Endothelial cell of umbilical vein (primary cell): ENCODE measurements around the gene CSMD2. TPM values are rescaled to one million over a fixed set of nuclear protein-coding genes. Genes with fewer than 3 reads are reported as not detected.

Source experiments
- BruUV-seq: library from RNA; stranded (reverse); fragments of 400-500 nt; replicated peaks from 2 replicates; lab custom pipeline; 2021; lab: Mats Ljungman, UMichigan
- CTCF ChIA-PET: fragments of 300-600, 350-600 bp; sonication (Branson Sonifier 250); formaldehyde crosslinking; loops from one replicate; lab custom pipeline; 2021; ENCODE audit warnings: antibody characterized with exemption, inconsistent platforms; lab: Charles Lee
- POLR2A ChIA-PET: fragments of 300-600, 350-600 bp; sonication (Branson Sonifier 250); formaldehyde crosslinking; loops from one replicate; lab custom pipeline; 2021; ENCODE audit warnings: antibody characterized with exemption, inconsistent platforms; lab: Charles Lee
- DNase-seq: peaks from one replicate; pipeline ENCODE4 v3.0.0-alpha.2; 2011; ENCODE audit warnings: low read depth, low spot score
- FAIRE-seq: peaks from 2 replicates; lab custom pipeline; 2011; peaks lifted over from hg19 to GRCh38; lab: Jason Lieb, UNC
- H2AFZ ChIP-seq: 2 replicates; pipeline ENCODE4 v1.6.0; 2012; ENCODE audit warnings: low read depth, low read length, control low read depth, inconsistent platforms
- H3K27ac ChIP-seq: 2 replicates; pipeline ENCODE4 v1.5.1; 2011; ENCODE audit warnings: low read depth, mild to moderate bottlenecking, control low read depth, low read length, moderate library complexity; ENCODE audit not compliant: insufficient read depth
- H3K27me3 ChIP-seq, 2 experiments: 2 replicates each; pipeline versions ENCODE4 v1.6.0 to v1.6.1; 2011; ENCODE audit warnings: low read length in 2 of 2, mixed read lengths in 1 of 2; ENCODE audit not compliant: control insufficient read depth in 2 of 2, insufficient read depth in 2 of 2
- H3K36me3 ChIP-seq, 2 experiments: 2 replicates in 1 of 2; 3 replicates in 1 of 2; pipeline ENCODE4 v1.5.1; 2011; ENCODE audit warnings: low read length in 2 of 2, mild to moderate bottlenecking in 1 of 2, moderate library complexity in 1 of 2; ENCODE audit not compliant: control insufficient read depth in 2 of 2, insufficient read depth in 2 of 2; ENCODE audit errors: extremely low read depth in 1 of 2
- H3K4me1 ChIP-seq: 3 replicates; pipeline ENCODE4 v1.5.1; 2011; ENCODE audit warnings: mild to moderate bottlenecking, low read length; ENCODE audit not compliant: control insufficient read depth, insufficient read depth; ENCODE audit errors: extremely low read depth
- H3K4me2 ChIP-seq: 2 replicates; pipeline ENCODE4 v1.6.1; 2011; ENCODE audit warnings: low read length, control low read depth, mixed read lengths; ENCODE audit not compliant: insufficient read depth
- H3K4me3 ChIP-seq, 3 experiments: fragments of 200-600 bp in 1 of 3; sonication (generic), shearing (Covaris generic) in 1 of 3; replicated peaks in 1 of 3; 2 replicates each; pipeline ENCODE4 v1.5.1; 2011 to 2016; ENCODE audit warnings: control low read depth in 3 of 3, low read length in 3 of 3, mild to moderate bottlenecking in 2 of 3, inconsistent platforms in 1 of 3, low read depth in 1 of 3, moderate library complexity in 1 of 3; ENCODE audit not compliant: insufficient read depth in 1 of 3
- H3K79me2 ChIP-seq: 2 replicates; pipeline ENCODE4 v1.6.0; 2012; ENCODE audit warnings: low read length, inconsistent platforms; ENCODE audit not compliant: control insufficient read depth, insufficient read depth
- H3K9ac ChIP-seq: replicated peaks from 2 replicates; pipeline ENCODE3; 2011; ENCODE audit warnings: low read length, control low read depth; ENCODE audit not compliant: insufficient read depth; ENCODE audit errors: extremely low read depth
- H3K9me1 ChIP-seq: replicated peaks from 3 replicates; pipeline ENCODE4 v1.6.0; 2011; ENCODE audit warnings: mild to moderate bottlenecking, low read length; ENCODE audit not compliant: control insufficient read depth, insufficient read depth; ENCODE audit errors: extremely low read depth
- H3K9me3 ChIP-seq: replicated peaks from 2 replicates; pipeline ENCODE4 v1.5.1; 2012; ENCODE audit warnings: low read length, inconsistent platforms; ENCODE audit not compliant: control insufficient read depth, insufficient read depth
- H4K20me1 ChIP-seq: replicated peaks from 2 replicates; pipeline ENCODE3; 2011; ENCODE audit warnings: mild to moderate bottlenecking, low read length; ENCODE audit not compliant: control insufficient read depth, insufficient read depth; ENCODE audit errors: extremely low read depth
- EZH2 ChIP-seq: IDR thresholded peaks from 2 replicates; pipeline ENCODE4 v1.6.1; 2012; ENCODE audit warnings: borderline replicate concordance, low read depth, mild to moderate bottlenecking, moderate library complexity, low read length, inconsistent platforms; ENCODE audit not compliant: severe bottlenecking
- FOS ChIP-seq: IDR thresholded peaks from 2 replicates; pipeline ENCODE4 v1.6.1; 2011; ENCODE audit warnings: mild to moderate bottlenecking, low read length, moderate library complexity, borderline replicate concordance; ENCODE audit not compliant: insufficient read depth
- GATA2 ChIP-seq: IDR thresholded peaks from 2 replicates; pipeline ENCODE4 v1.7.0; 2011; ENCODE audit warnings: low read depth, mild to moderate bottlenecking, moderate library complexity, mixed read lengths, low read length; ENCODE audit not compliant: insufficient read length, insufficient read depth
- JUN ChIP-seq: IDR thresholded peaks from 2 replicates; pipeline ENCODE4 v1.6.1; 2011; ENCODE audit warnings: borderline replicate concordance, low read depth; ENCODE audit not compliant: insufficient read length, insufficient read depth
- MYC ChIP-seq: IDR thresholded peaks from one replicate; pipeline ENCODE4 v1.6.1; 2011; ENCODE audit warnings: mild to moderate bottlenecking, low read depth, low read length
- POLR2A ChIP-seq: IDR thresholded peaks from 2 replicates; pipeline ENCODE4 v1.6.1; 2012; ENCODE audit warnings: low read depth, mild to moderate bottlenecking, control low read depth, low read length
- POLR2AphosphoS5 ChIP-seq: IDR thresholded peaks from 2 replicates; pipeline ENCODE4 v1.6.1; 2012; ENCODE audit warnings: low read depth, mild to moderate bottlenecking, control low read depth, low read length, moderate library complexity; ENCODE audit not compliant: insufficient read depth
- dilution Hi-C: fragments of 300-500 bp; cut with MboI; formaldehyde crosslinking; loops from one replicate; pipeline ENCODE4 v1.15.0; 2019; ENCODE audit warnings: low sequenced_read_pairs; ENCODE audit not compliant: extremely low pct_ligation_motif_present
- intact Hi-C: fragments of 100-400 bp; cut with micrococcal nuclease; formaldehyde crosslinking; loops from one replicate; pipeline ENCODE4 v1.10.0; 2022
- polyA plus RNA-seq, 4 experiments: library from polyadenylated mRNA; depleted of rRNA in 3 of 4; stranded (reverse) in 3 of 4; unstranded in 1 of 4; fragments of >200 nt; gene quantifications; 2 replicates each; pipeline versions ENCODE4 v1.2.1 to v1.2.3, GENCODE V29; 2011 to 2012; ENCODE audit warnings: missing spikeins in 1 of 4
- total RNA-seq: library from RNA; stranded (reverse); gene quantifications from 2 replicates; pipeline ENCODE4 v1.2.3, GENCODE V29; 2021
- TF ChIP-seq, protein P1 (sequence below), 2 donors: IDR thresholded peaks; 1 replicate in 1 of 2; 2 replicates in 1 of 2; pipeline ENCODE4 v1.5.1; 2011; ENCODE audit warnings: low read length in 2 of 2, mild to moderate bottlenecking in 2 of 2, moderate library complexity in 2 of 2, control low read depth in 1 of 2, inconsistent platforms in 1 of 2, low read depth in 1 of 2; ENCODE audit not compliant: insufficient read depth in 1 of 2; ENCODE audit errors: extremely low read depth in 1 of 2
- TF ChIP-seq, protein P2 (sequence below): IDR thresholded peaks from 2 replicates; pipeline ENCODE4 v1.6.1; 2011; ENCODE audit not compliant: insufficient read depth, insufficient read length

Gene CSMD2
- total and polyA plus RNA-seq, 2 donors (not counting 3 experiments of a cell fraction or from before 2014, with no cell fraction given): under 0.01 TPM; not detected in 1

GRCh38 chr1:33577663-33578062 is 587.4 kb downstream of the CSMD2 start:
- H3K27ac ChIP-seq: no peak overlapping the region
- no peaks in the 10 kb centered on the region for H3K4me1 ChIP-seq
- dilution Hi-C loops (no loop called here), intact Hi-C loops (no loop called here)
- no TSS peak for BruUV-seq
- no peaks in the 10 kb centered on the region for H3K79me2 ChIP-seq
- H3K9ac ChIP-seq: no peak overlapping the region
- no peaks in the 10 kb centered on the region for H3K27me3 ChIP-seq
- no peaks in the 10 kb centered on the region for H3K9me1 ChIP-seq
- DNase-seq (no peak), FAIRE-seq (no peak)
- H4K20me1 ChIP-seq: no peaks in the 10 kb centered on the region
- no peak overlapping the region for H3K4me2 ChIP-seq
- ChIA-PET POLR2A (no interaction called here), CTCF (interaction anchor here (0.9 kb wide), 1 partner anchor 13 kb away, joined by 3 read pairs; no protein-coding TSS in a partner anchor)
- H2AFZ ChIP-seq: no peak overlapping the region
- TF ChIP-seq MYC (no peak), POLR2AphosphoS5 (no peak), GATA2 (no peak), FOS (no peak), JUN (no peak), POLR2A (no peak), EZH2 (no peak)
- TF ChIP-seq, protein P1, sequence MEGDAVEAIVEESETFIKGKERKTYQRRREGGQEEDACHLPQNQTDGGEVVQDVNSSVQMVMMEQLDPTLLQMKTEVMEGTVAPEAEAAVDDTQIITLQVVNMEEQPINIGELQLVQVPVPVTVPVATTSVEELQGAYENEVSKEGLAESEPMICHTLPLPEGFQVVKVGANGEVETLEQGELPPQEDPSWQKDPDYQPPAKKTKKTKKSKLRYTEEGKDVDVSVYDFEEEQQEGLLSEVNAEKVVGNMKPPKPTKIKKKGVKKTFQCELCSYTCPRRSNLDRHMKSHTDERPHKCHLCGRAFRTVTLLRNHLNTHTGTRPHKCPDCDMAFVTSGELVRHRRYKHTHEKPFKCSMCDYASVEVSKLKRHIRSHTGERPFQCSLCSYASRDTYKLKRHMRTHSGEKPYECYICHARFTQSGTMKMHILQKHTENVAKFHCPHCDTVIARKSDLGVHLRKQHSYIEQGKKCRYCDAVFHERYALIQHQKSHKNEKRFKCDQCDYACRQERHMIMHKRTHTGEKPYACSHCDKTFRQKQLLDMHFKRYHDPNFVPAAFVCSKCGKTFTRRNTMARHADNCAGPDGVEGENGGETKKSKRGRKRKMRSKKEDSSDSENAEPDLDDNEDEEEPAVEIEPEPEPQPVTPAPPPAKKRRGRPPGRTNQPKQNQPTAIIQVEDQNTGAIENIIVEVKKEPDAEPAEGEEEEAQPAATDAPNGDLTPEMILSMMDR (IDR thresholded peaks at IDR 0.05; ENCODE audit: extremely low read depth in 1 of 2, insufficient read depth in 1 of 2, low read depth in 1 of 2, low read length in 2 of 2): no peak
- TF ChIP-seq, protein P2, sequence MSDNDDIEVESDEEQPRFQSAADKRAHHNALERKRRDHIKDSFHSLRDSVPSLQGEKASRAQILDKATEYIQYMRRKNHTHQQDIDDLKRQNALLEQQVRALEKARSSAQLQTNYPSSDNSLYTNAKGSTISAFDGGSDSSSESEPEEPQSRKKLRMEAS: no peak
- H3K4me3 ChIP-seq: no peak overlapping the region
- no peaks in the 10 kb centered on the region for H3K9me3 ChIP-seq
- H3K36me3 ChIP-seq: no peaks in the 10 kb centered on the region
